Vagina (tissue), 2 donors: ENCODE results near the gene NTRK3. TPM values are rescaled to one million over a fixed set of nuclear protein-coding genes. Genes with fewer than 3 reads are reported as not detected.
A peak's percentile ranks its signal among the peaks of the same experiment; 100 is the strongest.

Experiments used
- DNase-seq, 2 donors: peaks; one replicate each; pipeline ENCODE4 v3.0.0-alpha.2; 2017; ENCODE audit errors: extremely low spot score in 2 of 2
- H3K27ac ChIP-seq: fragments of 200-600 bp; sonication (generic); one replicate; pipeline ENCODE4 v1.5.1; 2019
- H3K27me3 ChIP-seq: fragments of 200-600 bp; sonication (generic); one replicate; pipeline ENCODE4 v1.5.1; 2019
- H3K36me3 ChIP-seq, 2 donors: fragments of 200-600 bp; sonication (generic); one replicate each; pipeline ENCODE4 v1.5.1; 2017 to 2019
- H3K4me1 ChIP-seq: fragments of 200-600 bp; sonication (generic); one replicate; pipeline ENCODE4 v1.5.1; 2019
- H3K4me3 ChIP-seq, 2 donors: fragments of 200-600 bp; sonication (generic); 1 replicate in 1 of 2; 2 replicates in 1 of 2; pipeline ENCODE4 v1.5.1; 2016 to 2019
- H3K9me3 ChIP-seq: fragments of 200-600 bp; sonication (generic); one replicate; pipeline ENCODE4 v1.5.1; 2019
- POLR2A ChIP-seq, 2 donors: fragments of 450-650 bp; IDR thresholded peaks; one replicate each; pipeline ENCODE4 v1.6.1; 2017; ENCODE audit warnings: antibody characterized with exemption in 2 of 2, mild to moderate bottlenecking in 2 of 2, moderate library complexity in 2 of 2
- POLR2AphosphoS5 ChIP-seq, 2 donors: sonication (generic); formaldehyde crosslinking; IDR thresholded peaks; one replicate each; pipeline ENCODE4 v1.9.0; 2017; ENCODE audit warnings: antibody characterized with exemption in 2 of 2, mild to moderate bottlenecking in 2 of 2, low read depth in 1 of 2; ENCODE audit not compliant: insufficient read depth in 1 of 2
- intact Hi-C: fragments of 100-400 bp; cut with DNase I; formaldehyde crosslinking; loops from one replicate; pipeline ENCODE4 v1.15.1; 2023
- total RNA-seq: library from RNA; depleted of rRNA; stranded (reverse); fragments of >200 nt; gene quantifications from one replicate; pipeline ENCODE4 v1.2.3, GENCODE V29; 2016
- TF ChIP-seq, protein P1 (sequence below), 3 experiments: fragments of 450-650 bp in 2 of 3; fragments of 200-600 bp in 1 of 3; sonication (generic) in 1 of 3; IDR thresholded peaks; one replicate each; pipeline ENCODE4 v1.5.1; 2017 to 2019; ENCODE audit warnings: antibody characterized with exemption in 3 of 3, mild to moderate bottlenecking in 2 of 3, moderate library complexity in 2 of 3

Gene NTRK3
- total RNA-seq, 1 donor from 2014 or later, result 4.9 TPM

DNA sequence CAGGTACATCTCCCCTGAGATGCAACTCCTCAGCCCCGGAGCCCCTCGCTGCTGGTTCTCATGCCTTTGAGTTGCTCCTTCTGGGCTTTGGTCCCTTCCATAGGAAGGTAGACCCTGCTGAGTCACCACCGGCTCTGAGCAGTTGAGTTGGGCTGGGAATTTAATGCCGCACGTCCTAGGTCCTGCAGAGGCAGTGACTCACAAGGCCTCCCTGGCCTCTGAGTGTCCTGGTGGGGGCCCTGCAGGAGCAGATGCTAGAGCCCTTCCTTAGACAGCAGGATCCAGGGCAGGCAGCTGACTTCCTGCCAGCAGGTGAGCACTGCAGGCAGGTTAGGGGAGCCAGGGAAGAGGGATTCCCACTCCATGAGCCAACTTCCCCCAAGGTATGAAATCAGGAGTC is 5.5 kb upstream of the NTRK3 start:
- TF ChIP-seq, protein P1, sequence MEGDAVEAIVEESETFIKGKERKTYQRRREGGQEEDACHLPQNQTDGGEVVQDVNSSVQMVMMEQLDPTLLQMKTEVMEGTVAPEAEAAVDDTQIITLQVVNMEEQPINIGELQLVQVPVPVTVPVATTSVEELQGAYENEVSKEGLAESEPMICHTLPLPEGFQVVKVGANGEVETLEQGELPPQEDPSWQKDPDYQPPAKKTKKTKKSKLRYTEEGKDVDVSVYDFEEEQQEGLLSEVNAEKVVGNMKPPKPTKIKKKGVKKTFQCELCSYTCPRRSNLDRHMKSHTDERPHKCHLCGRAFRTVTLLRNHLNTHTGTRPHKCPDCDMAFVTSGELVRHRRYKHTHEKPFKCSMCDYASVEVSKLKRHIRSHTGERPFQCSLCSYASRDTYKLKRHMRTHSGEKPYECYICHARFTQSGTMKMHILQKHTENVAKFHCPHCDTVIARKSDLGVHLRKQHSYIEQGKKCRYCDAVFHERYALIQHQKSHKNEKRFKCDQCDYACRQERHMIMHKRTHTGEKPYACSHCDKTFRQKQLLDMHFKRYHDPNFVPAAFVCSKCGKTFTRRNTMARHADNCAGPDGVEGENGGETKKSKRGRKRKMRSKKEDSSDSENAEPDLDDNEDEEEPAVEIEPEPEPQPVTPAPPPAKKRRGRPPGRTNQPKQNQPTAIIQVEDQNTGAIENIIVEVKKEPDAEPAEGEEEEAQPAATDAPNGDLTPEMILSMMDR (IDR thresholded peaks at IDR 0.05), result no peak
- TF ChIP-seq POLR2A (IDR thresholded peaks at IDR 0.05) (no peak), POLR2AphosphoS5 (IDR thresholded peaks at IDR 0.05; ENCODE audit: insufficient read depth in 1 of 2, low read depth in 1 of 2) (no peak)
- no peaks in the 10 kb centered on the region for H3K36me3 ChIP-seq
- H3K9me3 ChIP-seq, result no peaks in the 10 kb centered on the region
- H3K27ac ChIP-seq, result no peak overlapping the region
- H3K4me3 ChIP-seq, result no peak overlapping the region
- peaks cover 2% of the 10 kb centered on the region for H3K27me3 ChIP-seq
- intact Hi-C loops, result no loop called here
- no peak for DNase-seq
- peaks cover 10% of the 10 kb centered on the region for H3K4me1 ChIP-seq

DNA sequence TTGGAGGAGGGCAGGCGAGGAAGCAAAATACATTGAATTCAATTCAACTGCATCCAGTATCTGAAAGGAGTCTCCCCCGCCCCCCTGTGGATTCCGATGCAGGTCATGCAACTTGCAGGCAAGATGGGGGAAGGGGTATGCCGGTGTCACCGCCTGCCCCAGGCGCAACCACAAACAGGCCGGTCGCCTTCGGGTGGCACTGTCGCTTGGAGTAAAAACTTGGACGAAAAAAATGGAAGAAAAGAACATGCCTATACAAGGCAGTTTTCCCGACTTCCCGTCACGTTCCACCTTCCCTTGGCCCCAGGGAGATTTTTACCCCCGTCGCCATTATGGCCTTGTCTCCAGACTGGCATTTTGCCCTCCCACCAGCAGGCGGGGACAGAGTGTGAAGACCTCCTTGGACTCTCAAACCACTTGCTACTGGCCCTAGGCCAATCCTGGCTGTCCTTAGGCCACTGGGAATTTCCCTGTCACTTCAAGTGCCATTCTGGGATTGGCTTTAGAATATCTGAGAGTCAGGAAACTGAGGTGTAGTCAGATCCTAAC is 1.6 kb upstream of the NTRK3 start:
- Histone ChIP-seq H3K27ac (no peak overlapping the region), H3K4me3 (no peak overlapping the region), H3K4me1 (peaks cover 19% of the 10 kb centered on the region), H3K36me3 (no peaks in the 10 kb centered on the region), H3K9me3 (no peaks in the 10 kb centered on the region), H3K27me3 (peaks cover 3% of the 10 kb centered on the region)
- TF ChIP-seq POLR2AphosphoS5 (IDR thresholded peaks at IDR 0.05; ENCODE audit: insufficient read depth in 1 of 2, low read depth in 1 of 2) (no peak), POLR2A (IDR thresholded peaks at IDR 0.05) (no peak)
- TF ChIP-seq, protein P1 (IDR thresholded peaks at IDR 0.05), result no peak
- intact Hi-C loops, result loop anchor here (10.0 kb wide), 1 partner anchor 303 kb away; no protein-coding TSS in a partner anchor
- DNase-seq, result no peak

DNA sequence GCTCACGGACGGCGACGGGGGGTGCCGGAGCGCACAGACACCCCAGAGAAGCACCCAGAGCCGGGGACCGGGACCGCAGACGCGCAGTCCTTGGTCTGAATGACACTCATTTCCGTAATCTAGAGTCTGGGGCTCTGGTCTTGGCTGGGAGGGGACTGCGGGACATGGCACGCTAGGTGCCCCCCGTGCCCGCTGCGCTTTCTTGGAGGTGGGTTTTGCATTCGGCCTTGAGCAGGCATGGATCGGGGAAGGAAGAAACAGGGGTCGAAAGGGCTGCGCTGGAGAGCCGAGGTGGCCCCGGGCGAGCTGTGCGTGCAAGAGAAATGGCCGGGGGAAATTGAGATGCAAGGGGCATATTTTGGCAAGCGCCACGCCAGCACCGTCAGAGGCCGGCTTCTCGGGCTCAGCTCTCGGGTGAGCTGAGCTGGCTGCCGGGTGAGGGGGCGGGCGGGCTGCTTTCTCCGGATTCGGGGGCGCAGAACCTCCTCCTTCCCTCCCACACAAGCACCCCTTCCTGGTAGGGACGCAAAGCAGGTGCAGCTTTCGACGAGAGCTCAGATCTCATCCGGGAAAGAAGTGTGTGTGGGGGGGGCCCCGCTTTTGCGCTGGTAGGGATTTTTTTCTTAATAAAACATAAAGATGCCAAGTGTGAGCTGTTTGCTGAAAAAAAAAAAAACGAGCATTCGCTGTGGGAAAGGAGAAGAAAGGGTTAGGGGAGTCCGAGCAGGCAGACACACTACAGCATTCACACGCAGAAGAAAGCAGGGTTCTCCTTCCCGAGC is 963 bp upstream of the NTRK3 start:
- TF ChIP-seq, protein P1 (IDR thresholded peaks at IDR 0.05), result no peak
- TF ChIP-seq POLR2A (IDR thresholded peaks at IDR 0.05), result no peak
- no peak for TF ChIP-seq POLR2AphosphoS5 (IDR thresholded peaks at IDR 0.05; ENCODE audit: insufficient read depth in 1 of 2, low read depth in 1 of 2)
- Histone ChIP-seq H3K4me3 (peak overlapping the region; percentile 36 to 46), H3K4me1 (peaks cover 19% of the 10 kb centered on the region), H3K27ac (no peak overlapping the region), H3K9me3 (no peaks in the 10 kb centered on the region), H3K27me3 (peaks cover 3% of the 10 kb centered on the region), H3K36me3 (no peaks in the 10 kb centered on the region)
- intact Hi-C loops, result loop anchor here (10.0 kb wide), 1 partner anchor 303 kb away; no protein-coding TSS in a partner anchor
- DNase-seq, result no peak

- H3K4me1 ChIP-seq, result peaks cover 19% of the 10 kb centered on the region
- intact Hi-C loops, result loop anchor here (10.0 kb wide), 1 partner anchor 301 kb away; no protein-coding TSS in a partner anchor
- H3K4me3 ChIP-seq, result peak overlapping the region; percentile 36 to 46
- peaks cover 3% of the 10 kb centered on the region for H3K27me3 ChIP-seq
- TF ChIP-seq, protein P1 (IDR thresholded peaks at IDR 0.05), result no peak
- TF ChIP-seq POLR2A (IDR thresholded peaks at IDR 0.05), result no peak
- no peak for TF ChIP-seq POLR2AphosphoS5 (IDR thresholded peaks at IDR 0.05; ENCODE audit: insufficient read depth in 1 of 2, low read depth in 1 of 2)
- no peak overlapping the region for H3K27ac ChIP-seq
- no peak for DNase-seq
- H3K9me3 ChIP-seq, result no peaks in the 10 kb centered on the region
- H3K36me3 ChIP-seq, result no peaks in the 10 kb centered on the region
These were observed 858 bp downstream of the NTRK3 start for GRCh38 chr15:88255484-88256278.
